Middle frontal gyrus (tissue), 1 donor: Measurements from ENCODE around the gene FAAP100.

ENCODE experiments used
- DNase-seq: peaks from one replicate; pipeline ENCODE4 v3.0.0-alpha.2; 2015; ENCODE audit warnings: low spot score; ENCODE audit errors: extremely low spot score

Gene FAAP100

GRCh38 chr17:81577278-81578000 is 25.3 kb upstream of the FAAP100 start:
- no peak for DNase-seq

GRCh38 chr17:81576621-81577277 is 24.6 kb upstream of the FAAP100 start:
- no peak for DNase-seq

- DNase-seq: no peak
These were observed 23.7 kb upstream of the FAAP100 start for GRCh38 chr17:81575836-81576235.

- no peak for DNase-seq
These were observed 22.4 kb upstream of the FAAP100 start for GRCh38 chr17:81574643-81574956.

- no peak for DNase-seq
These were observed 21.9 kb upstream of the FAAP100 start for GRCh38 chr17:81573794-81574642.

- DNase-seq: no peak
These were observed 20.5 kb upstream of the FAAP100 start for GRCh38 chr17:81572563-81573168.

- no peak for DNase-seq
These were observed 18.8 kb upstream of the FAAP100 start for GRCh38 chr17:81570964-81571363.

- no peak for DNase-seq
These were observed 17.9 kb upstream of the FAAP100 start for GRCh38 chr17:81569986-81570514.

GRCh38 chr17:81568416-81568815 is 16.3 kb upstream of the FAAP100 start:
- DNase-seq: no peak

GRCh38 chr17:81567191-81567590 is 15.0 kb upstream of the FAAP100 start:
- no peak for DNase-seq

- DNase-seq: no peak
These were observed 14.4 kb upstream of the FAAP100 start for GRCh38 chr17:81566461-81567126.

GRCh38 chr17:81565231-81565630 is 13.1 kb upstream of the FAAP100 start:
- DNase-seq: no peak

GRCh38 chr17:81564778-81565177 is 12.6 kb upstream of the FAAP100 start:
- DNase-seq: no peak

- no peak for DNase-seq
These were observed 11.9 kb upstream of the FAAP100 start for GRCh38 chr17:81563861-81564586.

GRCh38 chr17:81561494-81561885 is 9.3 kb upstream of the FAAP100 start:
- DNase-seq: no peak

GRCh38 chr17:81558941-81559806 is 7.0 kb upstream of the FAAP100 start:
- DNase-seq: no peak

GRCh38 chr17:81558115-81558468 is 5.9 kb upstream of the FAAP100 start:
- no peak for DNase-seq

- no peak for DNase-seq
These were observed 5.3 kb upstream of the FAAP100 start for GRCh38 chr17:81557276-81558114.

- DNase-seq: no peak
These were observed 4.7 kb upstream of the FAAP100 start for GRCh38 chr17:81556863-81557262.
